Natural killer cell treated with Interleukin-12 subunit alpha and Interleukin-12 subunit beta and Interleukin-15 and Interleukin-18, amount 100 ng/mL, for 72 hours (primary cell): ENCODE measurements around the gene NHSL2. TPM values are rescaled to one million over a fixed set of nuclear protein-coding genes. Genes with fewer than 3 reads are reported as not detected.
A peak's percentile ranks its signal among the peaks of the same experiment; 100 is the strongest.

Experiments
- ATAC-seq, 2 donors: fragments of 150-1000 bp; cut with Tn5 transposase in 1 of 2; sonication (Bioruptor Pico), chemical (Tn5 transposase) in 1 of 2; 2 replicates each; pipeline ENCODE4 v1.10.0; 2021
- DNase-seq: peaks from one replicate; pipeline ENCODE4 v3.0.0; 2022; ENCODE audit warnings: low spot score
- H3K27ac Mint-ChIP-seq, 2 donors: 1 replicate in 1 of 2; 2 replicates in 1 of 2; pipeline ENCODE4 v1.8.0; 2022; ENCODE audit warnings: mixed read lengths in 2 of 2, mild to moderate bottlenecking in 1 of 2, moderate library complexity in 1 of 2
- H3K27me3 Mint-ChIP-seq, 2 donors: 1 replicate in 1 of 2; 2 replicates in 1 of 2; pipeline ENCODE4 v1.8.0; 2022; ENCODE audit warnings: mixed read lengths in 2 of 2
- H3K36me3 Mint-ChIP-seq: one replicate; pipeline ENCODE4 v1.8.0; 2022; ENCODE audit warnings: mixed read lengths
- H3K4me1 Mint-ChIP-seq, 2 donors: 1 replicate in 1 of 2; 2 replicates in 1 of 2; pipeline ENCODE4 v1.8.0; 2022; ENCODE audit warnings: low read depth in 2 of 2, mixed read lengths in 2 of 2, mild to moderate bottlenecking in 1 of 2
- H3K4me3 Mint-ChIP-seq: one replicate; pipeline ENCODE4 v1.8.0; 2022; ENCODE audit warnings: mixed read lengths
- H3K9me3 Mint-ChIP-seq: 2 replicates; pipeline ENCODE4 v1.8.0; 2022; ENCODE audit warnings: mixed read lengths
- total RNA-seq, 2 donors: library from RNA; stranded (reverse); gene quantifications; one replicate each; pipeline ENCODE4 v1.2.3, GENCODE V29; 2022

The NHSL2 gene
- total RNA-seq, 2 donors from 2014 or later, result 0.07 to 0.67 TPM

DNA sequence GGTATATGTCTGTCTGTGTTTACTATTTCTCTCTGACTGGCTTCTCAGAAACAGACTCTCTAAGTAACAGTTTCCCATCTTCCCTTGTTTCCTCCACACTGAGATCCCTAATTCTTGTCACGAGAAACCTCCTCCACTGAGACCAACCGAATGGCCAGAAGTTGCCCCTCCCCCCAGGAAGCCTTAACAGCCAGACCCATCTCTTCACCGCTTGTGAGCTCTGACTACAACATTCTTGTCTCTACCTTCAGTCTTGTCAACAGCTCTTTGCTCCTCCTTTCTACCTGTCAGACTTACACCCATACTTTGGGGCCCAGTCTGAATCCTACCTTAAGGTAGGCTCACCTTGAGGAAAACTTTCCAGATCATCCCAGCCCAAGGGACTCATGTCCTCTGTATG, 90.8 kb downstream of the NHSL2 start:
- peaks cover 0 to 20% of the 10 kb centered on the region in 2 donors for H3K27me3 Mint-ChIP-seq
- H3K27ac Mint-ChIP-seq, result no peak overlapping the region
- no peak for ATAC-seq
- H3K9me3 Mint-ChIP-seq, result no peaks in the 10 kb centered on the region
- H3K4me1 Mint-ChIP-seq, result peaks cover 0 to 6% of the 10 kb centered on the region in 2 donors
- no peak for DNase-seq
- no peaks in the 10 kb centered on the region for H3K36me3 Mint-ChIP-seq
- H3K4me3 Mint-ChIP-seq, result no peak overlapping the region

DNA sequence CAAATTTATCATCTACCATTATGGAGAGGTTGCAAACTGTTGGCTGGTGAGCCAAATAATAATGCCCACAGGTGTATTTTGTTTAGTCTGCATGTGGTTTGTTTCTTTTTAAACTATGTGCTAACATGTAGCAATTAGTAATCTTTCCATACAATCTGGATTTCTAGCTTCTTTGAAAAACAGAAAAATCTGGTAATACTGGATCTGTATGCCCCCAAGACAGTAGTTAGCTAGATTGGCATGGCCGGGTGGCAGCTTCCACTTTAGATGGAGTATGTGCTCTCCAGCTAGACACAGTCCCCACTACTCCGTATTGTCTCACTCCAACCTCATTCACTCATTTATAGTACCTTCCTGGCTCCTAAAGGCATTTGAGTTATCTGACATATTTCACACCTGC, 91.3 kb downstream of the NHSL2 start:
- Mint-ChIP-seq H3K4me3 (no peak overlapping the region), H3K4me1 (peaks cover 0 to 6% of the 10 kb centered on the region in 2 donors), H3K27ac (no peak overlapping the region), H3K36me3 (no peaks in the 10 kb centered on the region), H3K9me3 (no peaks in the 10 kb centered on the region), H3K27me3 (peaks cover 0 to 22% of the 10 kb centered on the region in 2 donors)
- DNase-seq (no peak), ATAC-seq (no peak)

DNA sequence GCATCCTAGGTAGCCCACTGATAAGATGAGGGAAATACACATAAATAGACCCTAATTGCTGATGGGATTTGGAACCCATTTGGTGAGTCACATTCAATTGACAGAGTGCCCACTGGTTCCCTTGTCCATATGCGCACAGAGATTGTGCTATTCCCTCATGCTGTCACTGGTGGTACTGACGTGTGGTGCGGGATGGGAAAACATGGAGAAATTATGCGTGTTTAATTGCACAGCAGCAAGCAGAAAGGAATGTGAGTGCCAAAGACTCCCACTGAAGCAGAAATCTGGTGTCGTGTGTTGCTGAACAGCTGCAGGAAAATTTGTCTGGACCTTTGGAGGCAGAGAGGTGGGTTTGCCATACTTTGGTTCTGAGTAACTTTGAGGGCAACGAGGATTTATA, 92.2 kb downstream of the NHSL2 start:
- ATAC-seq, result no peak
- Mint-ChIP-seq H3K9me3 (no peaks in the 10 kb centered on the region), H3K27ac (no peak overlapping the region), H3K36me3 (no peaks in the 10 kb centered on the region), H3K27me3 (peaks cover 0 to 25% of the 10 kb centered on the region in 2 donors), H3K4me3 (no peak overlapping the region), H3K4me1 (peaks cover 0 to 6% of the 10 kb centered on the region in 2 donors)
- DNase-seq, result no peak

DNA sequence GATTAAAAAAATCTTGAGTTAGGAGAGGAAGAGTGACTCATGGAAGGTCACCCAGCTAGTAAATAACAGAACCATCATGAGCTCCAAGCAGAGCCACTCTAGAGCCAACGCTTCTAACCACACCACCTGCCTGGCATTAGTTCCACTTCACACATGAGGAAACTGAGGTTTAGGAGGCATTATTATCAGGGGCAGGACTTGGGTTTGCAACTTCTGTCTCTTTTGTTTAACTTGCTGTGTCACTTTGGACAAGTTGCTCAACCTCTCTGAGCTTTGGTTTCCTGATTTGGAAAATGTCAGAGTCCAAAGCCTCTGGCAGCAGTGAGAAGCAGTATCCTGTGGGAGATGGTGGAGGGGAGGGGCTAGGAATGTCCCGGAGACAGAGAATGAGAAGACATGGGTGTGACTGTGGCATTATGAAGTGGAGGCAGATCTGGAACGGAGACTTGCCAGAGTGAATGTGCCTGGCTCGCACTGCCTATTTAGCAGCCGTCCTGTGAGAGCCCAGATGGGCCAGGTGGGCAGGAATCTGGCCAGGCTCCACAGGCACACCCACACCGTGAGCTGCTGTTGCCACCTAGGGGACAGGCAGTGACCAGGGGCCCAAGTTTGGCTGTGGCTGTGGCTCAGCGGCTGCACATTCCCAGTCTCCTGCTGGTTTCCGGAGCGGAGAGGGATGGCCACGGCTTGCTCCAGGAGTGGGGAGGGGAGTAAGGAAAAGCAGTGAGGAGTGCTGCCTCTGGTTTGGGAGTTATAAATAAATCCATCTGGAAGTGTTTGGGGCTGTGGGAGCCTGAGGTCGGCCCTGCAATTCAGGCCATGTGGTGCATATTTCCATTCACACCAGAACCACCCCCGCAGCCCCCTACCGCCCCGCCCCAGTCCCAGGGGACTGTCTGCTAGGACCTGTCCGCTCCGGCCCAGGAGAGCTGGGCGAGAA, 93.4 kb downstream of the NHSL2 start:
- Mint-ChIP-seq H3K4me3 (no peak overlapping the region), H3K27ac (no peak overlapping the region), H3K27me3 (peaks cover 0 to 27% of the 10 kb centered on the region in 2 donors), H3K36me3 (no peaks in the 10 kb centered on the region), H3K4me1 (peaks cover 0 to 4% of the 10 kb centered on the region in 2 donors), H3K9me3 (no peaks in the 10 kb centered on the region)
- DNase-seq (no peak), ATAC-seq (no peak)

DNA sequence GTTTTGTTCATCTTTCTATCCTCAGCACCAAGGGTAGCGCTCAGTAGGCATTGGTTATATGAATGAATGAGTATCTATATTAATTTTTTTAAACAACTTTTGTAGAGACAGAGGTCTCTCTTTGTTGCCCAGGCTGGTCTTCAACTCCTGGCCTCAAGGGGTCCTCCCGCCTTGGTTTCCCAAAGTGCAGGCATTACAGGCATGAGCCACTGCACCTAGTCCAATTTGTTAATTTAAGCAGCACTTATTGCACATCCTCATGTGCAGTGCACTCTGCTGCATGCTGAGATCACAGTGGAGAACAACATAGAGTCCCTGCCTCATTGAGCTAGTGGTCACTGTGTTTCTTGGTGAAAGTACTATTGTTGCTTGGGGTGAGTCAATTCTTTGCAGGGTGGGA, 94.4 kb downstream of the NHSL2 start:
- no peak for ATAC-seq
- H3K27ac Mint-ChIP-seq, result no peak overlapping the region
- no peak overlapping the region for H3K4me3 Mint-ChIP-seq
- DNase-seq, result no peak
- peaks cover 0 to 30% of the 10 kb centered on the region in 2 donors for H3K27me3 Mint-ChIP-seq
- H3K4me1 Mint-ChIP-seq, result peaks cover 0 to 3% of the 10 kb centered on the region in 2 donors
- H3K36me3 Mint-ChIP-seq, result no peaks in the 10 kb centered on the region
- no peaks in the 10 kb centered on the region for H3K9me3 Mint-ChIP-seq

DNA sequence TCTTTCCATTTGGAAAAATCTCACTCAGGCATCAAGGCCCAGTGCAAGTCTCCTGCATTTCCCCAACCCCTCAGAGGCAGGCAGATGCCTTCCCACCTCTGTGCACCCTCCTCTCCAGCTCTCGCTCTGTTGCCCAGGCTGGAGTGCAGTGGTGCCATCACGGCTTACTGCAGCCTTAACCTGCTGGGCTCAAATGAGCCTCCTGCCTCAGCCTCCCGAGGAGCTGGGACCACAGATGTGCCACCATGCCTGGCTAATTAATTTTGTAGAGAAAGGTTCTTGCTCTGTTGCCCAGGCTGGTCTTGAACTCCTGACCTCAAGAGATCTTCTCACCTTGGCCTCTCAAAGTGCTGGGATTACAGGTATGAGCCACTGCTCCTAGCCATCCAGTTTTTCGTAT, 95.8 kb downstream of the NHSL2 start:
- no peak overlapping the region for H3K27ac Mint-ChIP-seq
- peaks cover 0 to 3% of the 10 kb centered on the region in 2 donors for H3K4me1 Mint-ChIP-seq
- DNase-seq (no peak), ATAC-seq (no peak)
- peaks cover 0 to 21% of the 10 kb centered on the region in 2 donors for H3K27me3 Mint-ChIP-seq
- no peaks in the 10 kb centered on the region for H3K36me3 Mint-ChIP-seq
- no peaks in the 10 kb centered on the region for H3K9me3 Mint-ChIP-seq
- H3K4me3 Mint-ChIP-seq, result no peak overlapping the region

DNA sequence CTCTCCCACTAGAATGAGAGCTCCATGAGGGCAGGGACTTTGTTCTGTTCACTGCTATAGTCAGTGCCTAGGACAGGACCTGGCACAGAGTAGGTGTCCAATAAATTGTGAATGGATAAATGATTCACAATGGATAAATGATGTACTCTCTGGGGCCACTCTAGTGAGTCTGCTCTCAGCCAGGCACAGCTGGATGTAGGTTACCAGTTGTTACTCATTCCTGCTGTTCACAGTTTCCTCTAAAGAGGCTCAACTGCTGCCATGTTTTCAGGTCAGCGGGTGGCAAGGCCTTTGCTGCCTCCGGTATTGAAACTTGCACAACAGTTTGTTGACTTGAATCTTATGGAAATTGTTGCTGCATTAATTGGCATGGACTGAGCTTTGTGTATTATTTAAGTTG, 99.1 kb downstream of the NHSL2 start:
- no peak for DNase-seq
- no peaks in the 10 kb centered on the region for H3K36me3 Mint-ChIP-seq
- peaks cover 0 to 25% of the 10 kb centered on the region in 2 donors for H3K27me3 Mint-ChIP-seq
- H3K27ac Mint-ChIP-seq, result no peak overlapping the region
- no peak overlapping the region for H3K4me3 Mint-ChIP-seq
- no peaks in the 10 kb centered on the region for H3K4me1 Mint-ChIP-seq
- H3K9me3 Mint-ChIP-seq, result no peaks in the 10 kb centered on the region
- ATAC-seq, result no peak

DNA sequence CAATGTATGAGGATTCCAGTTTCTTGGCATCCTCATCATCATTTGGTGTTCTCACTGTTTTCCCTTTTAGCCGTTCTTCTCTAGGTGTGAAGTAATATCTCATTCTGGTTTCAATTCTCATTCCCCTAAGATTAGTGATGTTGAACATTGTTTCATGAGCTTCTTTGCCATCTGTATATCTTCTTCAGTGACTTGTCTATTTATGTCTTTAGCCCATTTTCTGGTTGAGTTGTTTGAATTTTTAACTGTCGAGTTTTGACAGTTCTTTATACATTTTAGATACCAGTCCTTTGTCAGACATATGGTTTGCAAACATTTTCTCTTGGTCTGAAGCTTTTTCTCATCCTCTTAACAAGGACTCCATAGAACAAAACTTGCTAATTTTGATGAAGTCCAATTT, 101.1 kb downstream of the NHSL2 start:
- peaks cover 0 to 29% of the 10 kb centered on the region in 2 donors for H3K27me3 Mint-ChIP-seq

DNA sequence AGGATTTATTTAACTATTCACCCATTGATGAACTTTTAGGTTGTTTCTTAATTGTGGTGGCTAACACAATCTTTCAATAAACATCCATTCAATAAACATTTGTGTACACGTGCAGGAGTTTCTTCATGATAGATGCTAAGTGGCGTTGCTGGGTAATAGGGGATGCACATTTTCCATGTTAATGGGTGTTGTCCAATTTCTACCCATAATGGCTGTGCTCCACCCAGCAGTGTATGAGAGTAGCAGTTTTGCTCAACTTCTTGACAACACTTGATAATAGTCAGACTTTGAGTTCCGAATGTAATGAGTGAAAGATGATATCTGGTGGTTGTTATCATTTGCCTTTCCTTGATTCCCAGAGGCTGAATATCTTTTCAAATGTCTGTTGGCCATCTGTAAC, 104.7 kb downstream of the NHSL2 start:
- Mint-ChIP-seq H3K4me3 (no peak overlapping the region), H3K4me1 (no peaks in the 10 kb centered on the region), H3K27ac (no peak overlapping the region), H3K36me3 (no peaks in the 10 kb centered on the region), H3K9me3 (no peaks in the 10 kb centered on the region), H3K27me3 (peaks cover 0 to 26% of the 10 kb centered on the region in 2 donors)
- DNase-seq (no peak), ATAC-seq (no peak)

More for the DNA sequence above, 101.1 kb downstream of the NHSL2 start:
- DNase-seq (no peak), ATAC-seq (no peak)
- no peaks in the 10 kb centered on the region for H3K4me1 Mint-ChIP-seq
- H3K27ac Mint-ChIP-seq, result no peak overlapping the region
- no peaks in the 10 kb centered on the region for H3K9me3 Mint-ChIP-seq
- no peaks in the 10 kb centered on the region for H3K36me3 Mint-ChIP-seq
- H3K4me3 Mint-ChIP-seq, result no peak overlapping the region

DNA sequence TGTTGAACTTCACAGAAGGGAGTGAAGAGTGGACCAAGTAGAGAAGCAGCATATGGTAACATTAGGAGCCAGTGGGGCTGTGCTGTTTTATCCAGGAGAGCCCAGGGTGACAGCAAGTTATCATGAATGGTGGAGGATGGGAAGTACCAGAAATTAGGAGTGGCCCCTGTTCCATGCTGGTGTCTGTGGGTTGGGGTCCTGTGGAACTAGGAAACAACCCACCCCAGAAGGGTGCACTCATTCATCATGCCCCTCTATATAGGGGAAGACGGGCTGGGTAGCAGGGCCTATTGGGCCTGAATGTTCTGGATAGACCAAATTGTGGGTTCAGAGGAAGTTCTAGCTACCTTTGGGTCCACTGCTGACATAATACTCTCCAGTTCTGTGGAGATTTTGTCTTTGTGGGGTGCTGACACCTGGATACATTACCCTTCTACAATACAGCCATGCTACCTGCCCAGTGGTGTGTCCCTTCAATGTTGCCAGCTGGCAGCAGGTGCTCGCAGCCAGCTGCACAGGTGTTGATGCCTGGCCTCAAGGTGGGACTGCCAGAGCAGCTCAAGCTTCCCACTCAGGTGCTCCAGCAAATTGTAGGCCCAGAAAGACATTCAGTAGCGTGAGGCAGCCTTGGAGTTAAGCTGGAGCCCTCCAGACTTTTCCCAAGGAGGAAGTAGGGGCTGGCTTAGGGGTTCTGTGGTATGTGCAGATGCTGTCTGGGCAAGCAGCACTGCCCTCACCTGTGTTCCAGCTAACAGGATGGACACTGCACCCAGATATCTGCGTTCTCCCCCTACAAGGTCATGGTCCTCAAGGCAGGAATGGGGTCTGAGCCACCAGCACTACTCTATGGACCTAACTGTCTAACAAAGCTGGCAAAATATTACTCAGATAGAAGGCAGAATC, 106.5 kb downstream of the NHSL2 start:
- ATAC-seq (no peak), DNase-seq (no peak)
- Mint-ChIP-seq H3K27ac (no peak overlapping the region), H3K4me1 (peaks cover 0 to 3% of the 10 kb centered on the region in 2 donors), H3K9me3 (no peaks in the 10 kb centered on the region), H3K36me3 (no peaks in the 10 kb centered on the region), H3K27me3 (peaks cover 0 to 37% of the 10 kb centered on the region in 2 donors), H3K4me3 (no peak overlapping the region)

DNA sequence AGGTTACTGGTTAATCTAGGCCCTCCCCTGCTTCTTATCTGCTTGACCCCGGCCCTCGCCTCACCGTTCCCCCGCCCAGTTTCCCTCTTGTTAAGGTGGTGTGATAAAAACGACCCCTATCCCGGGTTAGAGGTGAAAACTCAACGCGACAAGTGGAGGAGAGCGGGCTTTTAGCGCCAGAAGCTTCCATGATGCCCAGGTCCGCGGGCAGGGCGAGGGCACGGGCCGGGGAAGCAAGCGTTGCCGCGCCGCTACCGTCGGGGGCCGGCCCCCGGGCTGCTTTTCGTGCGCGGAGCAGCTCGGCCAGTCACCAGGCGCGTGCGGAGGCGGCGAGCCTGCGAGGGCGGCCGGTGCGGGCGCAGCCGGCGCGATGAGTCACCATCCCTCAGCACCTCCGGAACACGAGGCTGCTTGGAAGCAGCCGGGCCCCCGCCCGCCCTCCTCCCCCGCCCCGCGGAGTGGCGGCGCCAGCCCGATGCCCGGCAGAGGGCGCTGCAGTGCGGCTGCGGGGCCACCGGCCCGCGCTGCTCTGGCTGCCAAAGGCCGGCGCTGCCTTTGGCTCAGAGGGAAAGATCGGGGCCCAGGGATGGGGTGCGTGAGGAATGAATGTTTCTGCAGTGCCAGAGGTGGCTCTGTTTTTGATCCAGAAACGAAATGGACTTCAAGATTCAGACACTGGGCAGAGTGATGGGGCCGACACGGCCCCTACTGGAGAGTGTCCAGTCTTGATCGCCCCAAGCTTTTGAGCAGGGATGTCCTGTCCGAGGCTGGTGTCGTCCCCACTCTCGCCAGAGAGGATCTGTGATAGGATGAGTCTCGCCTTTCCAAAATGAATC, 107.8 kb downstream of the NHSL2 start:
- Mint-ChIP-seq H3K4me3 (no peak overlapping the region), H3K4me1 (peaks cover 0 to 3% of the 10 kb centered on the region in 2 donors), H3K36me3 (no peaks in the 10 kb centered on the region), H3K9me3 (no peaks in the 10 kb centered on the region), H3K27me3 (peaks cover 0 to 35% of the 10 kb centered on the region in 2 donors), H3K27ac (no peak overlapping the region)
- ATAC-seq, result peak; percentile 98 to 99
- peak; percentile 89 for DNase-seq

DNA sequence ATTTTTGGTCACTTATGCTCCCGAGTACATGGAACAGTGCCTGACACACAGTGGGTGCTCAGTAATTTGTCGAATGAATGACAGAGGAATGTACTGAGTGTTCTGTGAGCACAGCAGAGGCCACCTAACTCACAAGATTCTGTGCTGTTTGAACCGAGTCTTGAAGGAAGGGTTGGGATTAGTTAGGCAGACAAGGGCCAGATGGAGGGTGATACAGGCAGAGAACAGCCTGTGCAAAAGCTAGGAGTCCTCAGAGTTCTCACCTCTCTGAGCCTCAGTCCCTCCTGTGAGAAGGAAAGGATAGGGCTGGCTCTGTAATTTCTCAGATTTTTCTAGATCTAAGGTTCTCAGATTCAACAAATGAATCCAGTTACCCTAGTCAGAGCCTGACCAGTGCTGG, 108.8 kb downstream of the NHSL2 start:
- Mint-ChIP-seq H3K36me3 (no peaks in the 10 kb centered on the region), H3K4me3 (no peak overlapping the region), H3K27ac (no peak overlapping the region), H3K4me1 (peaks cover 0 to 3% of the 10 kb centered on the region in 2 donors), H3K9me3 (no peaks in the 10 kb centered on the region), H3K27me3 (peaks cover 0 to 42% of the 10 kb centered on the region in 2 donors)
- no peak for DNase-seq
- no peak for ATAC-seq

DNA sequence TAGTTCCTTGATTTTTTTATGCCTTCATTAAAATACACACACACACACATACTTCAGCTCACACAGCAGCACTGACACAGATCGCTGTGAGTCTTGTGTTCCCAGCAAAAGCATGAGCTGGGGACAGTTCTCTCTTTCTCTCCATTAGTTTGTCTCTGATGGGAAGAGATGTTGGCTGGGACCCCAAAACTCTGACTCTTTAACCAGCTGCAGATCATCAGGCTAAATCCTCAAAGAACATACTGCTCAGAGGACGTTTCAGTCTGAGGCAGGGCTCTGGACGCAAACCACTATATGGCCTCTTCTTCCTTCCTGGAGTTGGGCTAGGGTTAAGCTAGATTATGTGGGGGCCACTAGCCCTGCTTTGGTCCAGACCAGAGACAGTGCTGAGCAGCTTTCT, 109.6 kb downstream of the NHSL2 start:
- Mint-ChIP-seq H3K4me3 (no peak overlapping the region), H3K27ac (no peak overlapping the region), H3K4me1 (peaks cover 0 to 3% of the 10 kb centered on the region in 2 donors), H3K9me3 (no peaks in the 10 kb centered on the region), H3K36me3 (no peaks in the 10 kb centered on the region), H3K27me3 (peaks cover 0 to 40% of the 10 kb centered on the region in 2 donors)
- DNase-seq, result no peak
- no peak for ATAC-seq
